ENCODE measurements around the gene DOP1A. TPM values are rescaled to one million over a fixed set of nuclear protein-coding genes. Genes with fewer than 3 reads are reported as not detected.

Gene DOP1A
- total and polyA plus RNA-seq, 2 of the 13 experiments (the other 11 are each of a cell fraction or from before 2014, with no cell fraction given), result 5.2 to 16.7 TPM

DNA sequence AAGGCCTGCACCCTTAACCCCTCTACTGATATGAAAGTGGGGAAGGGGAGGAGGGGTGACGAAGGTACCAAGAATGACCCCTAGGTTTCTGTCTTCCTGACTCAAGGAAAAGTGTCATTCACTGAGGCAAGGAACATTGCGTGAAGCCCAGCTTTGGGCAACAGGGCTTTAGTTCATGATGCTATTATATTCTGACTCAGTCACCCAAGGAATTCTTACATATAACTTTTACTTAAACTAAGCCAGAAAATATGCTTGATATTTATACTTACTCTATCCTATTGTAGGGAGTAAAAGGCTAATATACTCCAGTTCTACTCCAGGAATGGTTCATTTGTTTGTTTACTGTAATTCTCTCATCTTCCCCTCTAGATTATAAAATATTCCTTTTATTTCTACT is 60.5 kb downstream of the DOP1A start (continued):
- no peak for TF ChIP-seq ZNF557 (CRISPR knock-in tag; IDR thresholded peaks at IDR 0.05)
- TF ChIP-seq, protein P1, sequence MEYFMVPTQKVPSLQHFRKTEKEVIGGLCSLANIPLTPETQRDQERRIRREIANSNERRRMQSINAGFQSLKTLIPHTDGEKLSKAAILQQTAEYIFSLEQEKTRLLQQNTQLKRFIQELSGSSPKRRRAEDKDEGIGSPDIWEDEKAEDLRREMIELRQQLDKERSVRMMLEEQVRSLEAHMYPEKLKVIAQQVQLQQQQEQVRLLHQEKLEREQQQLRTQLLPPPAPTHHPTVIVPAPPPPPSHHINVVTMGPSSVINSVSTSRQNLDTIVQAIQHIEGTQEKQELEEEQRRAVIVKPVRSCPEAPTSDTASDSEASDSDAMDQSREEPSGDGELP (IDR thresholded peaks at IDR 0.05; ENCODE audit: borderline replicate concordance, low read depth), result no peak

DNA sequence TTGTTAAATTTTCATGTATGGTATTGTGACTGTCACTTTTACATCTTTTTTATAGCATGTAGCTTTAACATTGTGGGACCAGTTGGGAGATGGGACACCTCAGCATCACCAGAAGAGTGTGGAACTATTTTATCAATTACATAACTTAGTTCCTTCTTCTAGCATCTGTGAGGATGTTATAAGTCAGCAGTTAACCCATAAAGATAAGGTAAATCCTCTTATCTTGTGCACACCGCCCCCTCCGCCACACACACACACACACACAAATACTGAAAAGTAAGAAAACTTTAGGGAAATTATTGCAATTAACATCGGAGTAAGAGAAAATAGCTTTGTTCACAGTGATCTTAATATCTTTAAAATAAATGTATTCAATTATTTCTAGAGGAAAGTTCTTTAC is 64.7 kb downstream of the DOP1A start:
- CTCF ChIA-PET (ENCODE audit: low intra/inter-chr PET ratio, low total read pairs), result no interaction called here
- intact Hi-C loops (cut with micrococcal nuclease; ENCODE audit: unreplicated experiment) (no loop called here), in situ Hi-C loops (cut with HindIII; ENCODE audit: extremely low pct_ligation_motif_present, low pct_unique_long_range_greater_than_20kb) (no loop called here)
- Histone ChIP-seq H3K4me1 (ENCODE audit: insufficient read depth, low read length) (no peaks in the 10 kb centered on the region), H3K9ac (ENCODE audit: insufficient read depth, low read depth, low read length) (no peak overlapping the region), H3K79me2 (ENCODE audit: insufficient read depth, low read length) (no peaks in the 10 kb centered on the region), H3K36me3 (replicated peaks in 1 of 2; ENCODE audit: control insufficient read depth in 1 of 2, insufficient read depth in 2 of 2, low read length in 2 of 2) (peaks cover 4 to 19% of the 10 kb centered on the region in 2 experiments; a peak in 3 of 5 replicates), H4K20me1 (ENCODE audit: insufficient read depth, low read length) (no peaks in the 10 kb centered on the region), H3K27me3 (ENCODE audit: control insufficient read depth in 1 of 2, insufficient read depth in 2 of 2, low read length in 2 of 2) (no peaks in the 10 kb centered on the region), H3K27ac (ENCODE audit: extremely low read length, insufficient read depth, low read length) (no peak overlapping the region), H3K4me2 (ENCODE audit: low read depth, low read length) (no peak overlapping the region), H2AFZ (ENCODE audit: low read length) (no peak overlapping the region), H3K9me3 (ENCODE audit: low read length) (no peaks in the 10 kb centered on the region), H3K4me3 (replicated peaks in 1 of 3; ENCODE audit: insufficient read depth in 1 of 3, low read depth in 2 of 3, low read length in 3 of 3) (no peak overlapping the region)
- TF ChIP-seq ZNF558 (CRISPR knock-in tag; IDR thresholded peaks at IDR 0.05; ENCODE audit: borderline replicate concordance) (no peak), ZNF180 (CRISPR knock-in tag; IDR thresholded peaks at IDR 0.05; ENCODE audit: borderline replicate concordance, low read depth) (no peak), KDM5B (CRISPR knock-in tag; IDR thresholded peaks at IDR 0.05; ENCODE audit: borderline replicate concordance) (no peak), ZBTB20 (CRISPR knock-in tag; IDR thresholded peaks at IDR 0.05; ENCODE audit: borderline replicate concordance, low read depth) (no peak), NFYC (CRISPR knock-in tag; IDR thresholded peaks at IDR 0.05) (no peak)
- TF ChIP-seq, protein P2, sequence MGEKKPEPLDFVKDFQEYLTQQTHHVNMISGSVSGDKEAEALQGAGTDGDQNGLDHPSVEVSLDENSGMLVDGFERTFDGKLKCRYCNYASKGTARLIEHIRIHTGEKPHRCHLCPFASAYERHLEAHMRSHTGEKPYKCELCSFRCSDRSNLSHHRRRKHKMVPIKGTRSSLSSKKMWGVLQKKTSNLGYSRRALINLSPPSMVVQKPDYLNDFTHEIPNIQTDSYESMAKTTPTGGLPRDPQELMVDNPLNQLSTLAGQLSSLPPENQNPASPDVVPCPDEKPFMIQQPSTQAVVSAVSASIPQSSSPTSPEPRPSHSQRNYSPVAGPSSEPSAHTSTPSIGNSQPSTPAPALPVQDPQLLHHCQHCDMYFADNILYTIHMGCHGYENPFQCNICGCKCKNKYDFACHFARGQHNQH (CRISPR knock-in tag; IDR thresholded peaks at IDR 0.05), result no peak
- TF ChIP-seq, protein P3, sequence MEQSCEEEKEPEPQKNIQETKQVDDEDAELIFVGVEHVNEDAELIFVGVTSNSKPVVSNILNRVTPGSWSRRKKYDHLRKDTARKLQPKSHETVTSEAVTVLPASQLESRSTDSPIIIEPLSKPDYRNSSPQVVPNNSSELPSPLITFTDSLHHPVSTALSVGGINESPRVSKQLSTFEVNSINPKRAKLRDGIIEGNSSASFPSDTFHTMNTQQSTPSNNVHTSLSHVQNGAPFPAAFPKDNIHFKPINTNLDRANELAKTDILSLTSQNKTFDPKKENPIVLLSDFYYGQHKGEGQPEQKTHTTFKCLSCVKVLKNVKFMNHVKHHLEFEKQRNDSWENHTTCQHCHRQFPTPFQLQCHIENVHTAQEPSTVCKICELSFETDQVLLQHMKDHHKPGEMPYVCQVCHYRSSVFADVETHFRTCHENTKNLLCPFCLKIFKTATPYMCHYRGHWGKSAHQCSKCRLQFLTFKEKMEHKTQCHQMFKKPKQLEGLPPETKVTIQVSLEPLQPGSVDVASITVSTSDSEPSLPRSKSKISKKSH (CRISPR knock-in tag; IDR thresholded peaks at IDR 0.05; ENCODE audit: borderline replicate concordance), result no peak
- POLR2A ChIA-PET, result no interaction called here
- no peak for ATAC-seq
- no peak for DNase-seq (ENCODE audit: low spot score)
- FAIRE-seq, result no peak
- WGBS (ENCODE audit: low lambda C conversion rate), result 96% methylated on average over 3 of the region's 3 CpGs
- no TSS peak for BruUV-seq (replicated peaks)
